NCI-H1092 (cell line): ENCODE data around the gene ULBP2.
"Not testable (repeated sequence)": the region's sequence is repeated elsewhere in the genome, so short reads cannot be mapped to it uniquely, and the experiment has no call there.

Source experiments
- DNase-seq: peaks from one replicate; lab custom pipeline; 2025; lab: John Stamatoyannopoulos, UW

ULBP2 gene

DNA sequence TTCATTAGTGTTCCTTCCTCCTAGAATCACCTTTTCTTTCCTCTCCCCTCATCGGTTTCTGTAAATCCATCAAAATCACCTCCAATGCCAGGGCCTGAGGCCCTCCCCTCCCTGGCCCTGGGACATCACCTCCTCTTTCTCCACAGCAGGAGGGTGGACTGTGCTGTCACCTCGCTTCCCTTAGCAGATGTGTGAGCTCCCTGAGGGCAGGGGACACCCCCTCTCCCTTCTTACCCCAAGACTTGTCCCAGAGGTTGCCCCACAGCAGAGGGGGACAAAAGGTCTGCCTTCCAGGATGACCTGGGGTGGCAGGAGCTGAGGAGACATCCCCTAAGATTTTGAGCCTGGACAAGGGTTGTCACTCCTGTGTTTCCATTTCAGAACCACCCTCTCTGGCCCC, 27.8 kb downstream of the ULBP2 start:
- no peak for DNase-seq

DNA sequence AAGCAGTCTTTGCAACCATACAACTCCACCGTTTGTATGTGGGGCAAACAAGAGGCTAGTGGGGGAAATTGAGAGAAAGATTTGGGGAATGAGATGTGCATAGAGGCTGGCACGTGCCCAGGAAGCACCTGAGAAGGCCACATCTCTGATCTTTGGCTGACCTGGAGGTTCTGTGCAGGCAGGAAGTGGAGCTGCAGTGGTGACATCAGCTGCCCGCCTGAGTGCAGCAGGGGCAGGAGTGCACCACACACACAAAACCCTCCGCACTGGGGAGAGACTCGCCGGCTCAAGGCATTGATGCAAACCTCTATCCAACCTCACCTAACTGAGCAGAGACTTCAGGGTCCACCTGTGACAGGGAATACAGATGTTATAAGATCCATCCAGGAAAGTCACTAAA, 32.6 kb downstream of the ULBP2 start:
- DNase-seq = not testable (repeated sequence)

DNA sequence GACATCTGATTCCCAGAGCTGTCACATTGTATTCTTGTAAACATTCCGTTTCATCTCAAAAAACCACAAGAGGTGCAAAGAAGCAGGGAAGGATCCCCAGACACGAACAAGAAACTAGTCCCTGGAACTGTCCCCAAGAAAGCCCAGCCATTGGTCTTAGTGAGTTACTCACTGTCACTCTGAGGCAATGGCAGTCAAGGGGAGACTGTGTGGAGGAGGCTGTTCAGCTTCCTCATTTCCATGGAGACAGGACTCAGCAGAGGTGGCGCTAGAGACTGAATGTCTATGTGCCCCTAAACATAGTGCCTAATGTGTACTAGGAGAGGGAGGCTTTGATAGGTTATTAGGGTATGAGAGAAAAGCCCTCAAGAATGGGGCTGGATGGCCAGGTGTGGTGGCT, 33.0 kb downstream of the ULBP2 start:
- DNase-seq = no peak

DNA sequence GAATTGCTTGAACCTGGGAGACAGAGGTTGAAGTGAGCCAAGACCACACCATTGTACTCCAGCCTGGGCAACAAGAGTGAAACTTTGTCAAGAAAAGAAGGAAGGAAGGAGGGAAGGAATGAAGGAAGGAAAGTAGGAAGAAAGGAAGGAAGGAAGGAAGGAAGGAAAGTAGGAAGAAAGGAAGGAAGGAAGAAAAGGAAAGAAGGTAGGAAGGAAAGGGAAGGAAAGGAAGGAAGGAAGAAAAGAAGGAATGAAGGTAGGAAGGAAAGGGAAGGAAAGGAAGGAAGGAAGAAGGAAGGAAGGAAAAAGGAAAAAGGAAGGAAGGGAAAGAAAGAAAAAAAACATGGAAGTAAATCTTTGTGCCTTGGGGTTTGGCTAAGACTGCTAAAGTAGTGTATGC, 33.6 kb downstream of the ULBP2 start:
- no peak for DNase-seq

DNA sequence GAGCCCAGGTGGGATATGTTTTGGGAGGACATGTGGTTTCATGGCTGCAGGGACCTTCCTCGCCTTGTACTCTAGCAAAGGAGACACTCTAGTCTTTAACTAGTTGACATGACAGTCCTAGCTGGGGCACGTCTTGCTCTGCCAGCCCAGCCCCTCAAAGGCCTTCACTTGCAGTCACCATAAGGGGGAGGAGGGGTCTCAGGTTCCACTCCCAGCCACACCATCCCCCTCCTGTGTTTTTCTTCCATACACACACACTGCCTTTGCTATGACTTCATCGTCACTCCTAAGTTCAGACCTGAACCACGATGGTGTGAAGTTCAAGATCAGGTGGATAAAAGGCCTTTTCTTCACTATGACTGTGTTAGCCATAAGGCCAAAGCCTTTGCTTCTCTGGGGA, 35.4 kb downstream of the ULBP2 start:
- no peak for DNase-seq

DNA sequence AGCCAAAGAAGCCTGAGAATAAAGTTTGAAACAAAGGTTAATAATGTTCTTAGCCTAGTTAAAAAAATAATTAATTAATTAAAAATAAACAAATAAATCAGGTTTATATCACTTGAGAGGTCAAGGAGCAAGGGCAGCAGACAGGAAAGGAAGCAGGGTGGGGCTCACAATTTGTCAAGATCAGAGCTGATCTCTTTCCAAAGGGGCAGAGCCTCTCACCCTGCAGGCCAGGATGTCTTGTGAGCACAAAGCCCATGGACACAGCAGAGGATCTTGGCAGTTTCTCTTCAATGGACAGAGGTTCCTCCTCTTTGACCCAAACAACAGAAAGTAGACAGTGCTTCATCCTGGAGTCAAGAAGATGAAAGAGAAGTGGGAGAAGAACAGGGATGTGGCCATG, 36.8 kb downstream of the ULBP2 start:
- no peak for DNase-seq

DNA sequence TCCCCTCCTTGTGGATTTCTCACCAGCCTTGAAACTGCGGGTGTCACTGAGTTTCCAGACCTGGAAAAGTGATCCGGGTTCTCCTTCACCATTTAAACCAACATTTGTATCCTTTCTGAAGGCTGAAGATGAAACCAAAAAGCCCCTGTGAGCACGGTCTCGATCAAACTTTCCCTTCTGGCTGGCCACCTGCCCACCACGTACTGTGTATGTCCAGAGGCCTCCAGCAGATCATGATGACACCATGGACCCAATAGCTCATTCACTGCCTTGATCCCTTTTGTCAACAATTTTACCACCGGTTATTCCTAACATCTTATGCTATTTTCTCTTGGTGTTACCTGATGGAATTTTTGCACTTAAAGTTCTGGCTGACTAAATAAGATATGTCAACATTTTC, 37.5 kb downstream of the ULBP2 start:
- DNase-seq = no peak

DNA sequence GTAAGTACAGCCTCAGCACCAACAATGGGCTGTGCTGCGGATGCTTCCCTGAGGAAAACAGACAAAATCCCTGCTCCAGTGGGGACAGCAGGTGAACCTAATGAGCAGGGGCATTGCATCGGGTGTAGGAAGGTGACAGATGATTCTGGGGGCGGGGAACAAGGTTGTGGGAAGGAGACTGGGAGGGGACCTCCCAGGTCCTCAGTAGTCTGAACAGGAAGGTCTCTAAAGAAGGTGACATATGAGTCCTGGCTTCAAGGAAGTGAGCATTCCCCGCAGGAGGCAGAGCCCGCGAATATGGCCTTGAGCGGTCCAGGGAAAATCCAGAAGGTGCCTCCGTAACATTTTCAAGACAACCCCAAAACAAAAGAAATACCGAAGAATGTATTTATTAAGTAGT, 41.3 kb downstream of the ULBP2 start:
- DNase-seq = no peak

DNA sequence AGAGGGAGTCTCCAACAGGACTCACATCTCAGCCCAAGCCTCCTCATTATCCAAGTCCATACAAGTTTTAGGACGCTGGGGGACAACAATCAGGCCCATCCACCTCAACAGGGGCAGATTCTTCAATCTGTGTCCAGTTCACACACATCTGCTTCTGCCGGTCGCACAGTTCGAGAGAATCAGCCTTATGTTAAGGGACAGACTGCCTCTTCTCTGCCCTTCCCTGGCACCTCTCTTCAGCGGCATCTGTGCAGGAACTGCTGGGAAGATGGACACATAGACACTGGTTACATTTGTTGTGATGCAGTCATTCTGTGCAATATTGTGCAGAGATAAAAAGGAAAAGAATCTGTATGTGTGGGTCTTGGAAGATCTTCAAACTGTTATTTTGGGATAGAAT, 43.0 kb downstream of the ULBP2 start:
- DNase-seq = no peak

DNA sequence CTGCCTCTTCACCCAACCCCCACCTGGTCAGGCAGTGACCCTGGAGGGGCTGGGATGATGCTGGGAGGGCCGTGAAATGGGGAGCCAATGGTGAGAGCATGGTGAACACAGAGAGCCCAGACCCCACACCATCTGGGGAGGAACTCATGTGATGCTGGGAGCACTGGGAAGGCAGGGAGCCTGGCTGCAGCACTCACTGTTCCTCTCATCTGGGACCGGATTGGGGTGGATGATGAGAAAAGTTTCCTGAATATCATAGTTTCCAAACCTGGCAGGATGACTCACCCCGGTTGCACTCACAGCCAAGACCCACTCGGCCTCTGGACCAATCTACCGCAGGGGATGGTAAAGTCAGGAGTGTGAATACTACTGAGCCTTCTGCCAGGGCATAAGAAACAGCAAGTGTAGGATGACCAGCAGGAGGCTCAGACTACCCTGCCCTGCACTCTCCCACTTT, 43.7 kb downstream of the ULBP2 start:
- DNase-seq = no peak

DNA sequence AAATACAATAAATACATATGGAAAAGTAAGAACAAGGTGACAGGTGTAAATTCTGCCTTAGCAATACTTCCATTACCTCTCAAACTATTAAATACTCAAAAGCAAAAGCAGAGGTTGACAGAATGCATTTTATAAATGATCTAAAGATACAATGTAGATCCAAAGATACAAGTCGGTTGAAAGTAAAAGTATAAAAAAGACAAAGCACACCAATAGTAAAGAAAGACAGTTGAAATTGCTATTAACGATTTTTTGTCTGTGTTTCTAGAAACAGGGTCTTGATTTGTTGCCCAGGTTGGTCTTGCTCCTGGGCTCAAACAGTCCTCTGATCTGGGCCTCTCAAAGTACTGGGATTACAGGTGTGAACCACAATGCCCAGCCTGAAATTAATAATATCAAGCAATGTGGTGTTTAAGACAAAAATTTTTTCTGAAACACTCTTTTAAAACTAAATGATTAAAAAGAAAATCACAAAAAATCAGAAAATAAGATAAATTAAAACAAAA, 45.8 kb downstream of the ULBP2 start:
- DNase-seq = no peak

DNA sequence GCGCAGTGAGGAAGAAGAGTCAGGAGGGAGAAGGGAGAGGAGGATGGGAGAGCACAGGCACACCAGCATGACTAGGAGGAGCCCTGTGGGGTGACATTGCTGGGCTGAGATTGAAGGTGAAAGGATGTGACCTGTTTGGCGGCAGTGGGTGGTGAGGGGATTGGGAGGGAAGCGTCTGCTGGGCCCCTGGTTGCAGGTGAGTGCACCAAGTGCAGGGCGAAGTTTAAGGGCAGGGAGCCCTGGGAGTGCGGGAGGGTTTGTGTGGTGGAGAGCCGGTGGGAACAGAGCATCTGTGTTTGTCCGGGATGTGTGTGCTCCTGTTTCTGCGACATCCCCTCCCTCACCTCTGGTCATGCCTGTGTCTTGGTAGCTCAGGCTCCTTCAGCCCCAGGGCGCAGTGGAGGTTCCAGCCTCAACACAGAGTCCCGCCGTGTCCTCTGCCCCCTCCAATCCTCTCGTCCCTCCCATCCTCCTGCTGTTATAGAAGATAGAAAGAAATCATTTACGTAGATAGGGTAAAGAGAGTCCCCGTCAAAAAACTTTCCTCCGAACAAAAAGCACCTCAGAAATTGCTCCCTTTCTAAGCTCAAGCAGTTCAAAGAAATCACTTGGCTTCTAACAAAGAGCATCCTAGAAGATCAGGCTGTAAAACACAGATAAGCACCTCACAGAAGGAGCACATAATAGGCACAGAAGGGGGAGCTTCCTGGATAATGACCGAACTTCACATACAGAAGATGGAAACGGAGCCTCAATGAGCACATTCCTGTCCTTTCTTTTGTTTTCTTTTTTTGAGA, 46.9 kb downstream of the ULBP2 start:
- DNase-seq = no peak

DNA sequence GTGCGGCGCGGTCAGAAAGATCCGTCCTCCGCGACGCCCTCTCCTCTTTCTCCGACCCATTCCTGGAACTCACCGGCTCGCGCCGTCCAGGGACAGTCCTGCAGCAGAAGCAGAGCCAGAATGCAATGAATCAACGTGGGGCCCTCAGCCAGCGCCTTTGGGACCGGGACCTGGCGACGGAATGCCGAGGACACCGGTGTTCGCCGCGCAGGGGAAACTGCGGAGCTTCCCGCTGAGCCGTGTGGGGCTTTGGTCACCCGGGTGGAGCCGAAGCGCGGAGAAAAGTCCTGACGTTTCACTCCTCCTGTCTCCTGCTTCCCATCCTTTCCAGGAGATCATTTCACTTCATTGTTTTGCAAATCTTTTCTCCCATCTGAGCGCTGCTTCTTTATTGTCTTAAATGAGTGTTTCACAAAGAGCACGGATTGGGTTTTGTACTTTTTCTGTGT, 48.4 kb downstream of the ULBP2 start:
- DNase-seq = no peak

DNA sequence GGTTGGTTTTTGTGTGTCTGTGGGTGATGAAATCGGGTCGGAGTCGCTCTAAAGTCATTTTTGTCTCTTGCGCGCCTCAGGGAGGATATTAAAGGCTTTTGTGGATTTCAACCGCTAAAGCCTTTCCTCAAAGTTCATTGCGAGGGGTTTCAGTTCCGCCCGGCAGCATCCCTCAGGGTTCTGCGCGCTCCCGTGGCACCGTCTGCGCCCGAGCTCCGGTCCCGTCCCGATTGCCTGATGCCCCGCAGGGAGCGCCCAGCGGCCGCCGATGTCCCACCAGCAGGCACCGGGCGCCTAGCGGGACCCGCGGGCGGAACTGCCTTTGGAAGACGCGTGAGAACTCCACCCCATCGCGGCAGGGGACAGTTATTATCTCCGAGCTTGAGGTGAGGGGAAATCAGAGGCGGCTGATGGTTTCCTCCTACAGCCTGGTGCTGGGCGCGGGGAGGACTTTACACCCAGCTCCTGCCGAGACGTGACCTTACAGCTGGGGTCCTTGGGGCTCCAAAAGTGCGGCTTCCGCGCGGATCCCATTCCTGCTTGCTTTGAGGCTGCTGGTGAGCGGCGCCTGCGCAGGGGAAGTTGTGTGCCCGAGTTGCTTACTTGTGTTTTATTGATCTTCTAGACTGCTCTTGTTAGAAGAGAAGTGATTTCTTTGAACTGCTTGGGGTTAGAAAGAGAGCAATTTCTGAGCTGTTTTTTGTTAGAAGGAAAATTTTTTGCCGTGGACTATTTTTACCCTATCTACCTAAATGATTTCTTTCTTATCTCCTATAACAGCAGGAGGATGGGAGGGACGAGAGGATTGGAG, 49.1 kb downstream of the ULBP2 start:
- no peak for DNase-seq

DNA sequence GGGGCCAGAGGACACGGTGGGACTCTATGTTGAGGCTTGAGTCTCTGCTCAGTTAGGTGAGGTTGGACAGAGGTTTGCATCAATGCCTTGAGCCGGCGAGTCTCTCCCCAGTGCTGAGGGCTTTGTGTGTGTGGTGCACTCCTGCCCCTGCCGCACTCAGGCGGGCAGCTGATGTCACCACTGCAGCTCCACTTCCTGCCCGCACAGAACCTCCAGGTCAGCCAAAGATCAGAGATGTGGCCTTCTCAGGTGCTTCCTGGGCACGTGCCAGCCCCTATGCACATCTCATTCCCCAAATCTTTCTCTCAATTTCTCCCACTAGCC, 49.6 kb downstream of the ULBP2 start:
- not testable (repeated sequence) for DNase-seq

DNA sequence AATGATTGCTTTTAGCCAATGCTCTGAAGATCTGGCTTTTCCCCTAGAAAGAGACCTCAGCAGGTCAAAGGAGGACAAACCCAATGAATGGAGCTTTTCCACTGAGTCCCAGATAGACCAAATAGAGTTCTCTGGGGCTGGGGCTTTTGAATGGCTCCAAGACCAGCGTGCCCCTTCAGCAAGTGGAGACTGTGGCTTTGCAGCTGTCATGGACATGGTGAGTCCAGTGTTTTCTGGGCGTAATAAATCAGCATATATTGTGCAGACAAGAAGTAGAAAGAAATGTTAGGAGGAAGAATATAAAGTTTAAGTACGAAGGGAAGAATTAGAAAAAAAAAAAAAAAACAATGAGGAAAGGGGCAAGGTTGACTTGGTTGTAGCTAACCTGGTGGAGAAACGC, 50.0 kb downstream of the ULBP2 start:
- no peak for DNase-seq

DNA sequence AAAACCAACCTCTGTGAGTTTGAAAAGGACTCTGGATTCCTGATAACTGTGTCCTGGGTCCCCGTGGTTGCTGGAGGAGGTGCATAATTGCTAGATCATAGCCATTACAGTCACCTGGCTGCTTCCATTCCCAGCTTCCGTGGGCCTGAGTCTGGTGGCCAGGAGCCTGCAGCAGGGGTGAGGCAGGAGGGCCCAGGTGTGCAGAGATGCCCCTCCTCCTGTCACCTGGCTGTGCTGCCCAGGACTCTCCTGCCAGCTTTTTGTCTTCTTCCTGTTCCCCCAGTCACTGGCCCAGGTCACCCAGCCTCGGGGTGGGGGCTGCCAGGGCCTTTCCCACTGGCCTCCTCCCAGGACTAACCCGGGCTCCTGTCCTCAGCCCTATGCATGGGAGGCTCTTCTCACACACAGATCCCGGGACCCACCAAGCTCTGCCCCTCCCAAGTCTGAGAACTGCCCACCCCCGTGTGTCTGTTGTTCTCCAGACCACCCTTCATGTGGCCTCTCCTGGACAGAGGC, 53.5 kb downstream of the ULBP2 start:
- DNase-seq = no peak

DNA sequence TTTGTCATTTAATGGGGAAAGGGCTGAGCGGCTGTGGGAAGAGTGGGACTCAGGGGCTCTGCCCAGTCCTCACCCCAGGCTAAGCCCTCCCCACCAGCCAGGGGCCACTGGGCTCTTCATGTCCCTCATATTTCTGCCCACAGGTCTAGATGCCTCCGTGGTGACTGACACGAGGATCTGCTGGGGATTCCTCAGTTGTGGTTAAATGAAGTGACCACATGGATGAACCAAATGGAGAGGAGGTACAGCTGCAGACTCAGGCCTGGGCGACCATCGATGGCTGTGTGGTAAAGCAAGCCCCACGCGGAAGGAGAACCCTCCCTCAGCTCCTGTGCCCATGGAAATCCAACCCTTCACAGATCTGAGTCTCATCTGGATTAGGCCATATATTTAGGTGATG, 54.2 kb downstream of the ULBP2 start:
- no peak for DNase-seq
